GM13976 (cell line): ENCODE results near the gene CEMP1.

Experiments used
- DNase-seq: peaks from one replicate; pipeline ENCODE4 v3.0.0; 2012; ENCODE audit warnings: low spot score
- CTCF ChIP-seq: IDR thresholded peaks from 2 replicates; pipeline ENCODE4 v1.5.1; 2012; ENCODE audit warnings: borderline replicate concordance, mild to moderate bottlenecking; ENCODE audit not compliant: insufficient read depth; ENCODE audit errors: extremely low read depth, missing control alignments, control extremely low read depth
- in situ Hi-C: fragments of 300-500 bp; cut with MboI; formaldehyde crosslinking; loops from one replicate; pipeline ENCODE4 v1.12.0; 2022; ENCODE audit warnings: low sequenced_read_pairs, mixed read lengths, inconsistent platforms; ENCODE audit not compliant: unreplicated experiment

The CEMP1 gene

DNA sequence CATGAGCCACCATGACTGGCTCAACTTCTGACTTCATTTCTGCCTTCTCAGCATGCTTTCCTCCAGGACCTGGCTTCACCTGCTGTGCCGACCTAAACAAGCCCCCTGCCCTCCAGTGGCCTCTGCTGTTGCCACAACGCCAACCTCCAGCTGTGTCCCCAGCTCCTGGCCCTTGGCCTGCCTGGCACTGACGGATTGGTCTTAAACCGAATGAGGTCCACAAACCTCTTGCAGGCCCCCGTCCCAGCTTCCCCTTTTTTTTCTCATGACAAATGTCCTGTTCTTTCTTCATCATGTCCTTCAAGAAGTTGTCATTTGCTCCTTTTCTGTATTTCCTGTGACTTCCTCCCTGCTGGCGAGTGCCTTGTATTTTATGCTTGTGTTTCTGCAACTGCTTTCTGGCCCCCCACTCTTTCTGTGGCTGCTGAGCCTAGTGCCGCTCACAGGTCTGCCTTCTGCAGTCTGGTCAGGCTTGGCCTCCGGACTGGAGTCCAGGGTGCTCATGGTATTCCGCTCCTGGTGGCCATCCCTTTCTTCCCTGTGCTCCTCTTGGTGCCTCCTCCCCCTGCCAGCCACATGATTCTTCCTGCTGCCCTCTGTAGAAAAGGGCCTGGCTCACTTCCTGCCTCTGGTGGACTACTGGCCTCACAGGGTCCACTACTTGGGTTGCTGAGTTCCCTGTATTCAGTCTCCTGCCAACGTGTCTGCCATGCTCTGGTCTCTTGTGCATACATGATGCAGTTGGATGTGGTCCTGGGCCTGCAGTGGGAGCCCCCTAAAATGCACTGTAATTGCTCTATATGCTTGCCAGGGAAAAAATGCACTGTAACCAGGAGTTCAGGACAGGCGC is 14.6 kb downstream of the CEMP1 start:
- TF ChIP-seq CTCF = no peak
- in situ Hi-C loops = no loop called here
- DNase-seq = no peak

- in situ Hi-C loops = no loop called here
- no peak for TF ChIP-seq CTCF
These were observed 15.9 kb downstream of the CEMP1 start for GRCh38 chr16:2515180-2515851.

DNA sequence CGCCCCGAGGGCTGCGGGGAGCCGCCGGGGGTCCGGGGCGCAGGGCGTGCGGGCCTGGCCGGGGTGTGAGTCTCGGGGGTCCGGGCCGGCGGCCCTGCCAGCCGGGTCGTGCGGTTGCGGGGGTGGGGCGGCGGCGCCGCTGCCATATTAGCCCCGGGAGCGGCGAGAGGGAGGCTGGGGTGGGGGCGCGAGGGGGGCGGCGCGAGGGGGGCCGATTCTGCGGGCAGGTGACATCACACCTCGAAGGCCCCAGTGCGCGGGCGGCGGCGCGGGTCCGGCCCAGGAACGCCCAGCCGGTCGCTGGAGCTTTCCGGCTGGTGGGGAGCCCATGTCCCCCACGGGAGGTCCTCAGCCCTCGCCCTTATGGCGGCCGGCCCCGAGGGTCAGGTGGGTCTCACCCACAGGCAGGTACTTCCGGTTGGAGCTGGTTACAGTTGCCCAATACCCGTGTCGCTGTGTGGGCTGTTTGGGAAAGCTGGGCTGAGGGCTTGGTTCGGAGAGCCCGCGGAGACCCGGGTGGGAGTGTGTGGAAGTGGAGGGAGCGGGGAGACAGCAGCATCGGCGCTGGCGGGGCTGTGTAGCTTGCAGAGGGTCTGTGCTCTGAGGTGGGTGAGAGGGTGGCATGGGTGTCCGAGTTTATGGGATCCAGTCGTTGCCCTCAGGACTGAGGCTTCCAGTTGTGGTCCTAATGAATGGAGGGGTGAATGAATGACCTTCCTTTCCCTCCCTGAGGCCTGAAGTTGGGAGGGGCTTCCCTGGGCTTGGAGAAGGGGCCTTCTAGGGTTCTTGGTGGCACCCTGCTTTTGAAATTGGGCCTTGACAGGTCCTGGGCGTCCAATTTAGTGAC is 16.7 kb downstream of the CEMP1 start:
- DNase-seq = no peak
- in situ Hi-C loops = no loop called here
- TF ChIP-seq CTCF = no peak

More at GRCh38 chr16:2515180-2515851, 15.9 kb downstream of the CEMP1 start:
- no peak for DNase-seq

DNA sequence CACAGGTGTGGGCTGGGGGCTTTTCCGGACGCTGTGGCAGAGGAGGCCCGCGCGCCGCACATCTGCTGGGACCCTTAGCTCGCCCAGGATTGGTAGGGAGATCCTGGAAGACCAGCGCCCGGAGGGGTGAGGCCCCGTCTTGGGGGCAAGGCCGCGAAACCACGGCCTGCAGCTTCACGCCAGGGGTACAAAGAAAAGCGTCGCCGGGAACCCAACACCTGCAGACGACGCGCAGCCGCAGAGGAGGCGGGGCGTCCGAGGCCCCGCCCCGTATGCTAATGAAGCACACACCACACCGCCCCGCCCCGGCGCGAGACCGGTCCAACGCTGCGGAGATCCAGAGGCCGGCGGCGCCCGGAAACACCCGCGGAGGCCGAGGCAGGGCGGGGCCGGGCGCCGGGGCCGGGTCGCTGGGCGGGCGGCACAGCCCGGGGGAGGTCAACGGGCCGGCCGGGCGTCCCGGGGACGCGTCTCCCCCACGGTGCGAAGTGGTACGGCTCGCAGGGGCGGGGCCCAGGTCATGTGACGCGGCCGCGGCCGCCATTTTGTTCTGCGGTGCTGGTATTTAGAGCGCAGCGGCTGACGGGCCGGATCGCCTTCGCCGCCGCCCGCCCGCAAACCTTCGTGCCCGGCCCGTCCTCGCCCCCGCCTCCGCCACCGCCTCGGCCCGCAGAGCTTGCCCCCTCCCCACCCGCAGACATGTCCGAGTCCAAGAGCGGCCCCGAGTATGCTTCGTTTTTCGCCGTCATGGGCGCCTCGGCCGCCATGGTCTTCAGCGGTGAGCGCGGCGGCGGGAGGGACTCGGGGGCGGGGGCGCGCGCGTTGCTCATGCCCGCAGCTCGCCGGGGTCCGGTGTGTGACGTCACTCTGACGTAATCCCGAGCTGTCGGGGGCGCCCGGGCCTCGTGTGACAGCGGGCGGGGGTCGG is 17.5 kb downstream of the CEMP1 start, which contains the start of gene ATP6V0C:
Gene ATP6V0C (plus strand): TSS at position 548 of the 928 bp plus-strand sequence. CDS start 152 bp downstream, at position 700.
- in situ Hi-C loops = no loop called here
- TF ChIP-seq CTCF = no peak
- peak; percentile 98 for DNase-seq

DNA sequence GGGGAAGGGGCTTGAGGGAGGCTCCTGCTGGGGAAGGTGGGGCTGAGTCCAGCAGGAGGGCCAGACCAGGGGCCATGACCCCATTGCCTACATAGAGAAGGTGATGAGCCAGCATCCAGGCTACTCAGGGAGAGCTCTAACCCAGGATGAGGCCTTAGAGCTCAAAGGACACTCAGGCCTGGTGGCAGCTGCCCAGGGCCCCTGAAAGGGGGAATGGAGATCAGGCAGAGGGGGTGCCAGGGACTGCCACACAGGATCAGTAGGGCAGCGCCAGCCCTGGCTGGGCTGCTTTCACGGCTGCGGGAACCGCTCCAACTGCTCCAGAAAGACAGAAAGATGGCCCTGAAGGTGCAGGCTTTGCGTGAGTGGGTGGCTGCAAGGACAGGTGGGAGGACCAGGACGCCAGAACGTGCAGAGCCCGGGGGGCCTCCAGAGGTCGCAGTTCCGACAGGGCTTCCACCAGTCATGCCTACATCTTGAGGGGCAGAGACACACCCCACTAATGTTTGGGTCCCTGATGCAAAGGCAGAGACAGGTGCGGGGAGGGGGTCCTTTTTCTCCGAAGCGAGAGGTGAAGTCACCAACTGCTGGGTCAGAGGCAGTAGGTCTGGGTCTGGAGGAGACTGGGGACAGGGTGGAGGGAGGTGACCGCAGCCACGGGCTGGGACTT is 18.3 kb downstream of the CEMP1 start:
- in situ Hi-C loops = no loop called here
- DNase-seq = peak; percentile 58
- TF ChIP-seq CTCF = peak; percentile 6
